Lower leg skin (tissue), 3 donors: ENCODE data around the gene OR8B12.
"Not testable (repeated sequence)": the region's sequence is repeated elsewhere in the genome, so short reads cannot be mapped to it uniquely, and the experiment has no call there.

Experiments
- POLR2A ChIP-seq, 2 donors: fragments of 450-650 bp; IDR thresholded peaks; one replicate each; pipeline ENCODE4 v1.6.1; 2016 to 2017; ENCODE audit warnings: antibody characterized with exemption in 2 of 2, mild to moderate bottlenecking in 1 of 2, moderate library complexity in 1 of 2
- TF ChIP-seq, protein P1 (sequence below), 3 donors: fragments of 450-650 bp; IDR thresholded peaks; one replicate each; pipeline ENCODE4 v1.5.1; 2016; ENCODE audit warnings: antibody characterized with exemption in 3 of 3, mild to moderate bottlenecking in 3 of 3, moderate library complexity in 2 of 3

DNA sequence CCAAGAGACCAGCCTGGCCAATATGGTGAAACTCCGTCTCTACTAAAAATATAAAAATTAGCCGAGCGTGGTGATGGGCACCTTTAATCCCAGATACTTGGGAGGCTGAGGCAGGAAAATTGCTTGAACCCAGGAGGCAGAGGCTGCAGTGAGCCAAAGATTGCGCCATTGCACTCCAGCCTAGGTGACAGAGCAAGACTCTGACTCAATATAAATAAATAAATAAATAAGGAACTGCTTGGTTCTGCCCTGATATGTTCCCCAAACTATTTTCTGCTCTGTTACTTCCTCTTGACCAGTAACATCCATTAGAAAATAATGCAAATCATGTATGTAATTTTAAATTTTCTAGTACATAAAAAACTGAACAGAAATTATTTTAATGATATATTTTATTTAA lies 28.8 kb downstream of the OR8B12 start:
- TF ChIP-seq, protein P1, sequence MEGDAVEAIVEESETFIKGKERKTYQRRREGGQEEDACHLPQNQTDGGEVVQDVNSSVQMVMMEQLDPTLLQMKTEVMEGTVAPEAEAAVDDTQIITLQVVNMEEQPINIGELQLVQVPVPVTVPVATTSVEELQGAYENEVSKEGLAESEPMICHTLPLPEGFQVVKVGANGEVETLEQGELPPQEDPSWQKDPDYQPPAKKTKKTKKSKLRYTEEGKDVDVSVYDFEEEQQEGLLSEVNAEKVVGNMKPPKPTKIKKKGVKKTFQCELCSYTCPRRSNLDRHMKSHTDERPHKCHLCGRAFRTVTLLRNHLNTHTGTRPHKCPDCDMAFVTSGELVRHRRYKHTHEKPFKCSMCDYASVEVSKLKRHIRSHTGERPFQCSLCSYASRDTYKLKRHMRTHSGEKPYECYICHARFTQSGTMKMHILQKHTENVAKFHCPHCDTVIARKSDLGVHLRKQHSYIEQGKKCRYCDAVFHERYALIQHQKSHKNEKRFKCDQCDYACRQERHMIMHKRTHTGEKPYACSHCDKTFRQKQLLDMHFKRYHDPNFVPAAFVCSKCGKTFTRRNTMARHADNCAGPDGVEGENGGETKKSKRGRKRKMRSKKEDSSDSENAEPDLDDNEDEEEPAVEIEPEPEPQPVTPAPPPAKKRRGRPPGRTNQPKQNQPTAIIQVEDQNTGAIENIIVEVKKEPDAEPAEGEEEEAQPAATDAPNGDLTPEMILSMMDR (IDR thresholded peaks at IDR 0.05) = not testable (repeated sequence)
- not testable (repeated sequence) for TF ChIP-seq POLR2A (IDR thresholded peaks at IDR 0.05)
